ENCODE data around the gene WWC2. TPM values are rescaled to one million over a fixed set of nuclear protein-coding genes. Genes with fewer than 3 reads are reported as not detected.

WWC2 gene
- total and polyA plus RNA-seq, 2 experiments from 2014 or later = 19.3 to 24.7 TPM

DNA sequence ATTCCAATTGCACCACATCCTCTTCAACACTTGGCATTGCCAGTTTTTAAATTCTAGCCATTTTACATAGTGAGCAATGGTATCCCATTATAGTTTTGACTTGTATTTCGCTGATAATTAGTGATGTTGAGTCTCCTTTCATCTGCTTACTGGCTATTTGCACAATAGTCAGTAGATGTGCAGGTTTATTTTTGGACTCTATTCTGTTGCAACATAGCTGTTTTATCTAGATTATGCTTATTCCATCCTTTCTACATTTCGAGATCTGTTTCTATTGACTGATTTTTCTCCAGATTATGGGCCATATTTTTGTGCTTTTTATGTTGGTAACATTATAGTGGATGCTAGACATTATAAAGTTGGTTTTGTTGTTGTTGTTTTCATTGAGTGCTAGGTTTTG, 106.1 kb downstream of the WWC2 start:
- Histone ChIP-seq H3K4me3 (no peak overlapping the region), H3K4me2 (no peak overlapping the region), H3K4me1 (ENCODE audit: insufficient read depth) (no peaks in the 10 kb centered on the region), H4K20me1 (ENCODE audit: insufficient read depth, poor library complexity, severe bottlenecking) (no peaks in the 10 kb centered on the region), H3K79me2 (peaks cover 3% of the 10 kb centered on the region), H3K9me2 (replicated peaks; ENCODE audit: insufficient read depth) (no peaks in the 10 kb centered on the region), H3K27me3 (no peaks in the 10 kb centered on the region), H2AFZ (no peak overlapping the region), H3K9me3 (ENCODE audit: low read depth) (no peaks in the 10 kb centered on the region), H3K27ac (no peak overlapping the region), H3K36me3 (replicated peaks; ENCODE audit: insufficient read depth, low read depth) (no peaks in the 10 kb centered on the region)
- WGBS (ENCODE audit: low lambda C conversion rate, missing lambda C conversion rate) = 47% methylated on average over 2 of the region's 2 CpGs
- TF ChIP-seq EZH2 (IDR thresholded peaks at IDR 0.05; ENCODE audit: borderline replicate concordance) (no peak), EZH2phosphoT487 (IDR thresholded peaks at IDR 0.05; ENCODE audit: low read depth, severe bottlenecking, unreplicated experiment) (no peak)
- TF ChIP-seq, protein P1, sequence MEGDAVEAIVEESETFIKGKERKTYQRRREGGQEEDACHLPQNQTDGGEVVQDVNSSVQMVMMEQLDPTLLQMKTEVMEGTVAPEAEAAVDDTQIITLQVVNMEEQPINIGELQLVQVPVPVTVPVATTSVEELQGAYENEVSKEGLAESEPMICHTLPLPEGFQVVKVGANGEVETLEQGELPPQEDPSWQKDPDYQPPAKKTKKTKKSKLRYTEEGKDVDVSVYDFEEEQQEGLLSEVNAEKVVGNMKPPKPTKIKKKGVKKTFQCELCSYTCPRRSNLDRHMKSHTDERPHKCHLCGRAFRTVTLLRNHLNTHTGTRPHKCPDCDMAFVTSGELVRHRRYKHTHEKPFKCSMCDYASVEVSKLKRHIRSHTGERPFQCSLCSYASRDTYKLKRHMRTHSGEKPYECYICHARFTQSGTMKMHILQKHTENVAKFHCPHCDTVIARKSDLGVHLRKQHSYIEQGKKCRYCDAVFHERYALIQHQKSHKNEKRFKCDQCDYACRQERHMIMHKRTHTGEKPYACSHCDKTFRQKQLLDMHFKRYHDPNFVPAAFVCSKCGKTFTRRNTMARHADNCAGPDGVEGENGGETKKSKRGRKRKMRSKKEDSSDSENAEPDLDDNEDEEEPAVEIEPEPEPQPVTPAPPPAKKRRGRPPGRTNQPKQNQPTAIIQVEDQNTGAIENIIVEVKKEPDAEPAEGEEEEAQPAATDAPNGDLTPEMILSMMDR (IDR thresholded peaks at IDR 0.05; ENCODE audit: poor library complexity) = no peak
- DNase-seq (ENCODE audit: low spot score) = no peak

DNA sequence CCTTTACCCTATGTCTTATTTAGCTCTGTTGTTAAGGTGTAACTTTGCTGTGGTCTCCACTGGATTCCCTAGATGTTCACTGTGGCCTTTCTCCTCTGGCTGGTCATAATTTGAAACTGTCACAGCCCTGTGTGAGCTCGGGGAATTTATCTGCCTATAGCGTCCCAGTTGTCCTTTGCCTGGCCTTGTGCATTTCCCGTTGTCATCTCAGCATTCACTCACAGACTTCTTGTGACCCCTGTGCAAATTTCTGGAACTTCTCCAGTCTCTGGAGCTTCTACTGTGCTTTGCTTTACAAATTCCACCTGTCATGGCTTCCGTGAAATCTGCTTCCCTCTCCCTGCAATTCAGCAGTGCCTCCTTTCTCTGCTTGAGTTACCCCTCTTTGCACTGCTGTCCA, 106.7 kb downstream of the WWC2 start:
- Histone ChIP-seq H3K4me1 (ENCODE audit: insufficient read depth) (no peaks in the 10 kb centered on the region), H4K20me1 (ENCODE audit: insufficient read depth, poor library complexity, severe bottlenecking) (no peaks in the 10 kb centered on the region), H3K36me3 (replicated peaks; ENCODE audit: insufficient read depth, low read depth) (no peaks in the 10 kb centered on the region), H3K27ac (no peak overlapping the region), H3K79me2 (peaks cover 3% of the 10 kb centered on the region), H3K27me3 (no peaks in the 10 kb centered on the region), H2AFZ (no peak overlapping the region), H3K4me2 (no peak overlapping the region), H3K9me3 (ENCODE audit: low read depth) (no peaks in the 10 kb centered on the region), H3K4me3 (no peak overlapping the region), H3K9me2 (replicated peaks; ENCODE audit: insufficient read depth) (no peaks in the 10 kb centered on the region)
- DNase-seq (ENCODE audit: low spot score) = no peak
- no peak for TF ChIP-seq EZH2 (IDR thresholded peaks at IDR 0.05; ENCODE audit: borderline replicate concordance)
- TF ChIP-seq, protein P1 (IDR thresholded peaks at IDR 0.05; ENCODE audit: poor library complexity) = no peak
- no peak for TF ChIP-seq EZH2phosphoT487 (IDR thresholded peaks at IDR 0.05; ENCODE audit: low read depth, severe bottlenecking, unreplicated experiment)
- WGBS (ENCODE audit: low lambda C conversion rate, missing lambda C conversion rate) = 77% methylated on average over 4 of the region's 4 CpGs

DNA sequence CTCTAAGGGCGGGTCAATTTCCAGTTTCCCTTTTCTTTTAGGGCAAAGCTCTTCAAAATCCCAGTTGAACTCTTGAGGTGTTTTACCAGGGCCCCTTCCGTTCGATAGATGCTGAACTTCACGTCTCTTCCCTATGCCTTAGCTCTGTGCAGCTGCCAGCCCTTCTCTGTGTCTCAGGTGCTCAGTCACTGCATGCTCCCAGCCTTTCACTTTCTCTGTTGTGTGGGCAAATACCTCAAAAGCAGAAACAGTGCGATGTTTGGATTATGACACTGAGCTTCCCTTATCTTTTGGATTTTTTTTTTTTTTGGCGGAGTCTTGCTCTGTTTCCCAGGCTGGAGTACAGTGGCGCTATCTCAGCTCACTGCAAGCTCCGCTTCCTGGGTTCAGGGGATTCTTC, 112.5 kb downstream of the WWC2 start:
- Histone ChIP-seq H3K79me2 (no peaks in the 10 kb centered on the region), H3K4me2 (no peak overlapping the region), H3K4me1 (ENCODE audit: insufficient read depth) (no peaks in the 10 kb centered on the region), H3K9me3 (ENCODE audit: low read depth) (no peaks in the 10 kb centered on the region), H3K27me3 (no peaks in the 10 kb centered on the region), H2AFZ (no peak overlapping the region), H4K20me1 (ENCODE audit: insufficient read depth, poor library complexity, severe bottlenecking) (no peaks in the 10 kb centered on the region), H3K27ac (no peak overlapping the region), H3K4me3 (no peak overlapping the region), H3K36me3 (replicated peaks; ENCODE audit: insufficient read depth, low read depth) (no peaks in the 10 kb centered on the region), H3K9me2 (replicated peaks; ENCODE audit: insufficient read depth) (no peaks in the 10 kb centered on the region)
- no peak for TF ChIP-seq EZH2phosphoT487 (IDR thresholded peaks at IDR 0.05; ENCODE audit: low read depth, severe bottlenecking, unreplicated experiment)
- TF ChIP-seq, protein P1 (IDR thresholded peaks at IDR 0.05; ENCODE audit: poor library complexity) = no peak
- TF ChIP-seq EZH2 (IDR thresholded peaks at IDR 0.05; ENCODE audit: borderline replicate concordance) = no peak
- WGBS (ENCODE audit: low lambda C conversion rate, missing lambda C conversion rate) = 88% methylated on average over 8 of the region's 8 CpGs
- no peak for DNase-seq (ENCODE audit: low spot score)

DNA sequence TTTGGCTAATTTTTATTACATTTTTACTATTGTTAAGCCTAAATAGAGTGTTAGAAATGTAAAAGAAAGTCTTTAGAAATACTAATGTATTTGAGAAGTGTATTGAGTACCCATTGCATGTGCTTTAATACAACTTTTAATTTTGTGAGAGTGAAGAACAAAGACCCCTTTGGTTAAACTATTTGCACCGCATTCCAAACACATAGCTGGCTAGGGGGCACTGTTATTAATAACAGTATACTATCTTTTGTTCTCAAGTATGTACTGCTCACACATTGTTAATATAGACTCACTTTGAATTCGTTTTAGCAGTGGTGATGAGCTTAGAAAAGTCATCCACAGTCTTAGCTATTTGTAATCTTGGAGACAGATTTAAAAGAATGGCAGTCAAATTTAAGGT, 114.9 kb downstream of the WWC2 start:
- no peak overlapping the region for H3K27ac ChIP-seq
- WGBS (ENCODE audit: low lambda C conversion rate, missing lambda C conversion rate) = 91% methylated on average over 2 of the region's 2 CpGs
- no peak overlapping the region for H3K4me3 ChIP-seq
- no peak overlapping the region for H2AFZ ChIP-seq
- H3K9me2 ChIP-seq (replicated peaks; ENCODE audit: insufficient read depth) = no peaks in the 10 kb centered on the region
- no peaks in the 10 kb centered on the region for H4K20me1 ChIP-seq (ENCODE audit: insufficient read depth, poor library complexity, severe bottlenecking)
- no peak for DNase-seq (ENCODE audit: low spot score)
- no peaks in the 10 kb centered on the region for H3K36me3 ChIP-seq (replicated peaks; ENCODE audit: insufficient read depth, low read depth)
- H3K4me2 ChIP-seq = no peak overlapping the region
- H3K9me3 ChIP-seq (ENCODE audit: low read depth) = no peaks in the 10 kb centered on the region
- no peaks in the 10 kb centered on the region for H3K4me1 ChIP-seq (ENCODE audit: insufficient read depth)
- TF ChIP-seq EZH2phosphoT487 (IDR thresholded peaks at IDR 0.05; ENCODE audit: low read depth, severe bottlenecking, unreplicated experiment) = no peak
- TF ChIP-seq, protein P1 (IDR thresholded peaks at IDR 0.05; ENCODE audit: poor library complexity) = no peak
- TF ChIP-seq EZH2 (IDR thresholded peaks at IDR 0.05; ENCODE audit: borderline replicate concordance) = no peak
- no peaks in the 10 kb centered on the region for H3K27me3 ChIP-seq
- H3K79me2 ChIP-seq = no peaks in the 10 kb centered on the region
